H1 (cell line): ENCODE measurements around the gene CRHBP. TPM values are rescaled to one million over a fixed set of nuclear protein-coding genes. Genes with fewer than 3 reads are reported as not detected.
"Not testable (repeated sequence)": the region's sequence is repeated elsewhere in the genome, so short reads cannot be mapped to it uniquely, and the experiment has no call there.

Experiments
- CTCF ChIA-PET: fragments of 300-600 bp; sonication (Branson Sonifier 250); formaldehyde crosslinking; loops from one replicate; lab custom pipeline; 2021; ENCODE audit not compliant: partially characterized antibody; lab: Charles Lee
- POLR2A ChIA-PET: fragments of 300-600 bp; sonication (Branson Sonifier 250); formaldehyde crosslinking; loops from one replicate; lab custom pipeline; 2021; ENCODE audit warnings: inconsistent platforms; ENCODE audit not compliant: partially characterized antibody; lab: Charles Lee
- DNase-seq, 2 experiments: peaks; one replicate each; pipeline versions ENCODE4 v3.0.0 to v3.0.0-alpha.2; 2010 to 2022; ENCODE audit warnings: low spot score in 2 of 2, low read depth in 1 of 2, mixed read lengths in 1 of 2
- FAIRE-seq: peaks from 2 replicates; lab custom pipeline; 2011; peaks lifted over from hg19 to GRCh38; lab: Jason Lieb, UNC
- H2AFZ ChIP-seq: 2 replicates; pipeline ENCODE4 v1.8.1; 2012; ENCODE audit warnings: low read length, inconsistent platforms
- H2AK5ac ChIP-seq: 2 replicates; pipeline ENCODE4 v1.6.1; 2013; ENCODE audit warnings: low read depth, low read length
- H2BK120ac ChIP-seq: replicated peaks from 2 replicates; pipeline ENCODE3; 2013; ENCODE audit warnings: low read depth, low read length, inconsistent platforms
- H2BK12ac ChIP-seq: 2 replicates; pipeline ENCODE4 v1.6.1; 2013; ENCODE audit warnings: low read depth, low read length
- H2BK15ac ChIP-seq: 2 replicates; pipeline ENCODE4 v1.6.1; 2013; ENCODE audit warnings: low read length
- H2BK20ac ChIP-seq: 2 replicates; pipeline ENCODE4 v1.6.1; 2013; ENCODE audit warnings: low read length
- H2BK5ac ChIP-seq: 2 replicates; pipeline ENCODE4 v1.6.1; 2013; ENCODE audit warnings: low read depth, low read length
- H3K14ac ChIP-seq: 2 replicates; pipeline ENCODE4 v1.6.1; 2013; ENCODE audit warnings: inconsistent platforms; ENCODE audit not compliant: insufficient read length
- H3K18ac ChIP-seq: 2 replicates; pipeline ENCODE4 v1.6.1; 2013; ENCODE audit warnings: low read length; ENCODE audit errors: extremely low read depth
- H3K23ac ChIP-seq: 2 replicates; pipeline ENCODE4 v1.6.1; 2013; ENCODE audit warnings: inconsistent platforms; ENCODE audit not compliant: insufficient read length
- H3K23me2 ChIP-seq: 2 replicates; pipeline ENCODE4 v1.6.1; 2013; ENCODE audit warnings: low read depth, low read length
- H3K27ac ChIP-seq: 2 replicates; pipeline ENCODE4 v1.6.1; 2011; ENCODE audit warnings: low read depth, low read length, inconsistent platforms
- H3K27me3 ChIP-seq, 4 experiments: replicated peaks in 1 of 4; 1 replicate in 1 of 4; 2 replicates in 3 of 4; pipeline versions ENCODE4 v1.6.1 to v1.8.1; 2011 to 2013; ENCODE audit warnings: low read length in 3 of 4, mild to moderate bottlenecking in 3 of 4, inconsistent platforms in 2 of 4, mixed read lengths in 2 of 4, moderate library complexity in 1 of 4; ENCODE audit not compliant: control insufficient read depth in 3 of 4, insufficient read depth in 3 of 4; ENCODE audit errors: extremely low read depth in 1 of 4
- H3K36me3 ChIP-seq, 4 experiments: 2 replicates each; pipeline versions ENCODE4 v1.6.1 to v1.8.1; 2011 to 2013; ENCODE audit warnings: mild to moderate bottlenecking in 4 of 4, low read length in 3 of 4, moderate library complexity in 2 of 4, control low read depth in 1 of 4, inconsistent platforms in 1 of 4; ENCODE audit not compliant: insufficient read depth in 4 of 4, control insufficient read depth in 2 of 4
- H3K4ac ChIP-seq: replicated peaks from 2 replicates; pipeline ENCODE3; 2013; ENCODE audit warnings: low read length, low read depth, mixed read lengths, inconsistent platforms; ENCODE audit not compliant: insufficient read length
- H3K4me1 ChIP-seq, 4 experiments: replicated peaks in 1 of 4; 1 replicate in 1 of 4; 2 replicates in 3 of 4; pipeline versions ENCODE4 v1.6.1 to v1.8.1; 2011 to 2013; ENCODE audit warnings: low read length in 3 of 4, inconsistent platforms in 2 of 4, mixed read lengths in 1 of 4; ENCODE audit not compliant: insufficient read depth in 4 of 4, control insufficient read depth in 3 of 4
- H3K4me2 ChIP-seq, 2 experiments: 2 replicates each; pipeline versions ENCODE4 v1.6.1 to v1.8.1; 2011 to 2013; ENCODE audit warnings: low read depth in 2 of 2, low read length in 2 of 2, control low read depth in 1 of 2, inconsistent platforms in 1 of 2, mild to moderate bottlenecking in 1 of 2; ENCODE audit not compliant: insufficient read depth in 1 of 2
- H3K4me3 ChIP-seq, 4 experiments: fragments of 200-600, 300-600 bp in 1 of 4; sonication (generic), shearing (Covaris generic), sonication (Bioruptor Twin) in 1 of 4; 2 replicates each; pipeline versions ENCODE4 v1.5.1 to v1.8.1; 2011 to 2016; ENCODE audit warnings: low read length in 4 of 4, low read depth in 3 of 4, control low read depth in 2 of 4, inconsistent platforms in 2 of 4, mild to moderate bottlenecking in 2 of 4, mixed read lengths in 1 of 4, moderate library complexity in 1 of 4; ENCODE audit not compliant: insufficient read depth in 2 of 4; ENCODE audit errors: extremely low read depth in 1 of 4
- H3K56ac ChIP-seq: replicated peaks from 2 replicates; pipeline ENCODE3; 2013; ENCODE audit warnings: low read depth, mild to moderate bottlenecking, mixed read lengths, low read length, inconsistent platforms; ENCODE audit not compliant: insufficient read length
- H3K79me1 ChIP-seq: 2 replicates; pipeline ENCODE4 v1.6.1; 2013; ENCODE audit warnings: low read depth, low read length, control low read depth
- H3K79me2 ChIP-seq, 2 experiments: 2 replicates each; pipeline versions ENCODE4 v1.6.1 to v1.8.1; 2012 to 2013; ENCODE audit warnings: low read length in 2 of 2, mild to moderate bottlenecking in 2 of 2, inconsistent platforms in 1 of 2; ENCODE audit not compliant: insufficient read depth in 2 of 2, control insufficient read depth in 1 of 2
- H3K9ac ChIP-seq, 4 experiments: replicated peaks in 1 of 4; 1 replicate in 1 of 4; 2 replicates in 3 of 4; pipeline versions ENCODE4 v1.6.1 to v1.8.1; 2011 to 2013; ENCODE audit warnings: low read depth in 3 of 4, low read length in 3 of 4, control low read depth in 2 of 4, mild to moderate bottlenecking in 2 of 4, moderate library complexity in 2 of 4, inconsistent platforms in 1 of 4; ENCODE audit errors: extremely low read depth in 1 of 4
- H3K9me3 ChIP-seq, 2 experiments: 2 replicates each; pipeline versions ENCODE4 v1.6.1 to v1.8.1; 2012 to 2013; ENCODE audit warnings: mild to moderate bottlenecking in 2 of 2, moderate library complexity in 2 of 2, control low read depth in 1 of 2, inconsistent platforms in 1 of 2, low read depth in 1 of 2, low read length in 1 of 2, mixed read lengths in 1 of 2; ENCODE audit not compliant: insufficient read depth in 2 of 2
- H4K20me1 ChIP-seq, 2 experiments: replicated peaks in 1 of 2; 2 replicates each; pipeline versions ENCODE3 to v1.8.1; 2011 to 2013; ENCODE audit warnings: inconsistent platforms in 2 of 2, low read length in 2 of 2, mild to moderate bottlenecking in 1 of 2; ENCODE audit not compliant: insufficient read depth in 2 of 2, control insufficient read depth in 1 of 2
- H4K5ac ChIP-seq: 2 replicates; pipeline ENCODE4 v1.6.1; 2013; ENCODE audit warnings: low read length, low read depth, mixed read lengths, inconsistent platforms; ENCODE audit not compliant: insufficient read length
- H4K8ac ChIP-seq: 2 replicates; pipeline ENCODE4 v1.8.0; 2013; ENCODE audit warnings: mild to moderate bottlenecking, moderate library complexity, low read length, inconsistent platforms; ENCODE audit not compliant: insufficient read depth; ENCODE audit errors: extremely low read depth
- H4K91ac ChIP-seq: replicated peaks from 2 replicates; pipeline ENCODE3; 2013; ENCODE audit warnings: low read length, mixed read lengths, inconsistent platforms; ENCODE audit not compliant: insufficient read length
- WGBS, 2 experiments: shearing (Covaris generic) in 1 of 2; methylation state at CpG; one replicate each; pipeline versions ENCODE4 v1.1.6 to v1.1.7; 2013 to 2015; ENCODE audit warnings: low lambda C conversion rate in 2 of 2, mixed read lengths in 2 of 2, inconsistent platforms in 1 of 2, low coverage in 1 of 2, missing lambda C conversion rate in 1 of 2; ENCODE audit not compliant: insufficient replicate concordance in 2 of 2, insufficient coverage in 1 of 2, insufficient read length in 1 of 2; ENCODE audit errors: extremely low coverage in 1 of 2, missing lambda C conversion rate in 1 of 2; 5-methylcytosine and 5-hydroxymethylcytosine counted together
- polyA plus RNA-seq, 7 experiments: library from polyadenylated mRNA; depleted of rRNA in 3 of 7; stranded (reverse) in 5 of 7; unstranded in 2 of 7; fragments of >200 nt in 5 of 7; fragments of 200-250 nt in 2 of 7; gene quantifications; 1 replicate in 5 of 7; 2 replicates in 1 of 7; 4 replicates in 1 of 7; pipeline versions ENCODE4 v1.2.1 to v1.2.3, GENCODE V29; 2011 to 2013; ENCODE audit warnings: missing spikeins in 2 of 7, mixed read lengths in 2 of 7
- total RNA-seq: library from RNA; stranded (reverse); fragmentation: NEBNext Ultra II Directional; extraction: Animal tissue kit (Norgen Biotek cat#: 25700); gene quantifications from 2 replicates; pipeline ENCODE4 v1.2.1, GENCODE V29; 2021

CRHBP gene
- total and polyA plus RNA-seq, 2 of the 8 experiments (the other 6 are each of a cell fraction or from before 2014, with no cell fraction given) = 0.30 TPM; not detected in 1

DNA sequence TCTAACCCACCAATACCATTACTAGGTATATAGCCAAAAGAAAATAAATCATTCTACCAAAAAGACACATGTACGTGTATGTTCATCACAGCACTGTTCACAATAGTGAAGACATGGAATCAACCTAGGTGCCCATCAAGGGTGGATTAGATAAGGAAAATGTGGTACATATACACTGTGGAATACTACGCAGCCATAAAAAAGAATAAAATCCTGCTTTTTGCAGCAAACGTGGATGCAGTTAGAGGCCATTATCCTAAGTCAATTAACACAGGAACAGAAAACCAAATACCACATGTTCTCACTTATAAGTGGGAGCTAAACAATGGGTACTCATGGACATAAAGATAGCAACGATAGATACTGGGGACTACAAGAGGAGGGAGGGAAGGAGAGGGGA lies 45.4 kb downstream of the CRHBP start:
- POLR2A ChIA-PET, H2BK15ac ChIP-seq, H2BK12ac ChIP-seq, H2BK120ac ChIP-seq, H4K5ac ChIP-seq, H4K91ac ChIP-seq, H3K4ac ChIP-seq, H3K36me3 ChIP-seq, H3K23me2 ChIP-seq, H3K4me3 ChIP-seq, FAIRE-seq, DNase-seq, H3K9ac ChIP-seq, H2AK5ac ChIP-seq, H3K27ac ChIP-seq, H3K79me1 ChIP-seq, H3K23ac ChIP-seq, H3K27me3 ChIP-seq, H3K4me2 ChIP-seq, H3K9me3 ChIP-seq, H3K14ac ChIP-seq, H3K4me1 ChIP-seq, H3K18ac ChIP-seq, H2AFZ ChIP-seq, H2BK5ac ChIP-seq, H3K56ac ChIP-seq, H4K8ac ChIP-seq, CTCF ChIA-PET, H4K20me1 ChIP-seq, H3K79me2 ChIP-seq, H2BK20ac ChIP-seq: not testable (repeated sequence)
- 84% methylated on average over 4 of the region's 4 CpGs; no CpG with 5 or more reads in 1 of the 2 experiments for WGBS, 2 experiments
